ENCODE measurements around the gene YBX3. TPM values are rescaled to one million over a fixed set of nuclear protein-coding genes. Genes with fewer than 3 reads are reported as not detected.
A peak's percentile ranks its signal among the peaks of the same experiment; 100 is the strongest.

Gene YBX3
- total RNA-seq, 1 experiment from 2014 or later = 315 TPM

DNA sequence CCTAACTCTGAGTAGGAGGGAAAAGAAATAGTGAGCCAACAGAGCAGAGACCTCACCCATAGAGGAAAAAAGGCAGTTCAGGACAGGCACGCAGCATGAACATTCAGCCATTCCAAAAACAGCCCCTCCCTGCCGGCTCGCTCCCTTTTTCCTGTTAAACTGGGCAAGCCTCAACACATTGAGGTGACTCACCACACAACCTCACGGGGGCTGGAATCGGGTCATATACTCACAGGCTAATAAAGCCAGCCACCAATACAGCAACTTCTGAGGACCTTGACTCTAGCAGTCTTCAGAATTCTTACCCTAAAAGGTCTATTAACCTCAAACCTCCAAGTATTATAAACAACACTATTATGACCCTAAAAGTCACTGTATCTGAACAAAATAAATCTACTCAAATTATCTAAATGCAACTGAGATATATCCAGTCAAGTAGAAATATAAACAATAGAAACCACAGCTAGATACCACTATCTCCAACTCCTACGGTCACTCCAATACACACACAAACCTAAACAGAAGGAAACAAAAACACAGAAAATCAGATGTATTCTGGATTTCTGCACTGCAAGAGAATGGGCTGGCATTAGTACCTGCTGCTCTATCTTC, 6.3 kb downstream of the YBX3 start:
- H3K36me3 ChIP-seq (ENCODE audit: control insufficient read depth, insufficient read depth, low read length) = no peaks in the 10 kb centered on the region; the same call in 1 of the 2 replicates
- BruUV-seq (replicated peaks) = no TSS peak
- H3K27me3 Mint-ChIP-seq (ENCODE audit: insufficient read depth, unreplicated experiment) = no peaks in the 10 kb centered on the region
- H3K36me3 Mint-ChIP-seq (ENCODE audit: insufficient read depth, unreplicated experiment) = peaks cover 69% of the 10 kb centered on the region
- no peaks in the 10 kb centered on the region for H3K9me3 ChIP-seq
- no peaks in the 10 kb centered on the region for H3K27me3 ChIP-seq (replicated peaks; ENCODE audit: control insufficient read depth, insufficient read depth, low read length)
- ChIA-PET CTCF (interaction anchor here (0.6 kb wide), 1 partner anchor 544 kb away, joined by 9 read pairs; no protein-coding TSS in a partner anchor), POLR2A (no interaction called here)
- H3K4me3 Mint-ChIP-seq (ENCODE audit: unreplicated experiment) = no peak overlapping the region
- peak overlapping the region; percentile 58 for H3K27ac Mint-ChIP-seq (ENCODE audit: unreplicated experiment)
- intact Hi-C loops (cut with micrococcal nuclease; ENCODE audit: unreplicated experiment) = no loop called here
- no peaks in the 10 kb centered on the region for H3K9me3 Mint-ChIP-seq (ENCODE audit: unreplicated experiment)
- H3K4me1 ChIP-seq = peaks cover 41% of the 10 kb centered on the region
- DNase-seq = peak; percentile 45 to 79
- H3K4me3 ChIP-seq (ENCODE audit: low read depth, low read length) = no peak overlapping the region
- peaks cover 48% of the 10 kb centered on the region for H3K4me1 Mint-ChIP-seq (ENCODE audit: low read depth, unreplicated experiment)
- TF ChIP-seq, protein P1, sequence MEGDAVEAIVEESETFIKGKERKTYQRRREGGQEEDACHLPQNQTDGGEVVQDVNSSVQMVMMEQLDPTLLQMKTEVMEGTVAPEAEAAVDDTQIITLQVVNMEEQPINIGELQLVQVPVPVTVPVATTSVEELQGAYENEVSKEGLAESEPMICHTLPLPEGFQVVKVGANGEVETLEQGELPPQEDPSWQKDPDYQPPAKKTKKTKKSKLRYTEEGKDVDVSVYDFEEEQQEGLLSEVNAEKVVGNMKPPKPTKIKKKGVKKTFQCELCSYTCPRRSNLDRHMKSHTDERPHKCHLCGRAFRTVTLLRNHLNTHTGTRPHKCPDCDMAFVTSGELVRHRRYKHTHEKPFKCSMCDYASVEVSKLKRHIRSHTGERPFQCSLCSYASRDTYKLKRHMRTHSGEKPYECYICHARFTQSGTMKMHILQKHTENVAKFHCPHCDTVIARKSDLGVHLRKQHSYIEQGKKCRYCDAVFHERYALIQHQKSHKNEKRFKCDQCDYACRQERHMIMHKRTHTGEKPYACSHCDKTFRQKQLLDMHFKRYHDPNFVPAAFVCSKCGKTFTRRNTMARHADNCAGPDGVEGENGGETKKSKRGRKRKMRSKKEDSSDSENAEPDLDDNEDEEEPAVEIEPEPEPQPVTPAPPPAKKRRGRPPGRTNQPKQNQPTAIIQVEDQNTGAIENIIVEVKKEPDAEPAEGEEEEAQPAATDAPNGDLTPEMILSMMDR (IDR thresholded peaks at IDR 0.05; ENCODE audit: insufficient read depth in 1 of 2, low read depth in 1 of 2, low read length in 1 of 2, severe bottlenecking in 1 of 2, unreplicated experiment in 1 of 2) = no peak

DNA sequence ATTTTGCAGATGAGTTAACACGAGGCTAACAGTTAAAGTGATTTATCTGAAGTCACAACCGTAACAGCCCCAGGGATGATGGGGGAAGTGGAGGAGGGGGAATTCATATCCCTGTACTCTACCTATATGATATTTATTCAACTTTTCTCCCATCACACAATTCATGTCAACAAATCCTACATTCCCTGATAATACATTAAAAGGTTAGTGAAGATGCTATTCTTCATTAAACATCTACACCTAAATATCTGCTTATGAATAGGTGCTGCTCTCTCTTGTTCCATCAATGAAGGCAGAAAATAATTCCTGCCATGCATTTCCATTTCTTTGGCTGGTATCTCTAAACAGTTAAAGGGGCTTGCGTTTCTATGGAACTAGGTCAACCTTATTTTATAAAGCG, 6.8 kb downstream of the YBX3 start:
- TF ChIP-seq, protein P1 (IDR thresholded peaks at IDR 0.05; ENCODE audit: insufficient read depth in 1 of 2, low read depth in 1 of 2, low read length in 1 of 2, severe bottlenecking in 1 of 2, unreplicated experiment in 1 of 2) = no peak
- ChIA-PET POLR2A (no interaction called here), CTCF (no interaction called here)
- intact Hi-C loops (cut with micrococcal nuclease; ENCODE audit: unreplicated experiment) = no loop called here
- peaks cover 72% of the 10 kb centered on the region for H3K36me3 Mint-ChIP-seq (ENCODE audit: insufficient read depth, unreplicated experiment)
- H3K9me3 ChIP-seq = no peaks in the 10 kb centered on the region
- no peaks in the 10 kb centered on the region; the same call in 1 of the 2 replicates for H3K36me3 ChIP-seq (ENCODE audit: control insufficient read depth, insufficient read depth, low read length)
- no peaks in the 10 kb centered on the region for H3K9me3 Mint-ChIP-seq (ENCODE audit: unreplicated experiment)
- no peaks in the 10 kb centered on the region for H3K27me3 ChIP-seq (replicated peaks; ENCODE audit: control insufficient read depth, insufficient read depth, low read length)
- DNase-seq = no peak
- no peaks in the 10 kb centered on the region for H3K27me3 Mint-ChIP-seq (ENCODE audit: insufficient read depth, unreplicated experiment)
- no peak overlapping the region for H3K4me3 Mint-ChIP-seq (ENCODE audit: unreplicated experiment)
- H3K4me1 Mint-ChIP-seq (ENCODE audit: low read depth, unreplicated experiment) = peaks cover 47% of the 10 kb centered on the region
- peak overlapping the region; percentile 58 for H3K27ac Mint-ChIP-seq (ENCODE audit: unreplicated experiment)
- H3K4me3 ChIP-seq (ENCODE audit: low read depth, low read length) = no peak overlapping the region
- peaks cover 40% of the 10 kb centered on the region for H3K4me1 ChIP-seq
- no TSS peak for BruUV-seq (replicated peaks)

DNA sequence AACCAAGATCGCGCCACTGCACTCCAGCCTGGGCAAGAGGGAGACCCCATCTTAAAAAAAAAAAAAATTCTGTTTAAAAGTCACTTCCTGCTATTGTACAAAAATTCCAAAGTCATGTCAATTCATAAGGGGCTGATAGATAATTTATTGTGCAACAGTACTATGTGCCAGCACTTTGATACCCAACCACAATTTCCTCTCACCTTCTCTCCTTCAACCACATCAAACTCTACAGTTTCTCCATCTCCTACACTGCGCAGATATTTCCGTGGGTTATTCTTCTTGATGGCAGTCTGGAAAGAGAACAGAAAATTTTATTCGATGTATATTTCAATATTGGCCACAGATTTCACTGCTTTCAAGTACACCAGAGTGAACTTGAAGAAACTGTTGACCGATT, 7.6 kb downstream of the YBX3 start:
- no peak overlapping the region for H3K4me3 Mint-ChIP-seq (ENCODE audit: unreplicated experiment)
- DNase-seq = no peak
- H3K4me1 Mint-ChIP-seq (ENCODE audit: low read depth, unreplicated experiment) = peaks cover 40% of the 10 kb centered on the region
- H3K36me3 ChIP-seq (ENCODE audit: control insufficient read depth, insufficient read depth, low read length) = no peaks in the 10 kb centered on the region; the same call in 1 of the 2 replicates
- intact Hi-C loops (cut with micrococcal nuclease; ENCODE audit: unreplicated experiment) = no loop called here
- ChIA-PET POLR2A (no interaction called here), CTCF (no interaction called here)
- H3K4me1 ChIP-seq = peaks cover 32% of the 10 kb centered on the region
- no peaks in the 10 kb centered on the region for H3K27me3 ChIP-seq (replicated peaks; ENCODE audit: control insufficient read depth, insufficient read depth, low read length)
- BruUV-seq (replicated peaks) = no TSS peak
- H3K27me3 Mint-ChIP-seq (ENCODE audit: insufficient read depth, unreplicated experiment) = no peaks in the 10 kb centered on the region
- no peak overlapping the region for H3K27ac Mint-ChIP-seq (ENCODE audit: unreplicated experiment)
- no peaks in the 10 kb centered on the region for H3K9me3 ChIP-seq
- H3K36me3 Mint-ChIP-seq (ENCODE audit: insufficient read depth, unreplicated experiment) = peaks cover 74% of the 10 kb centered on the region
- H3K9me3 Mint-ChIP-seq (ENCODE audit: unreplicated experiment) = no peaks in the 10 kb centered on the region
- H3K4me3 ChIP-seq (ENCODE audit: low read depth, low read length) = no peak overlapping the region
- TF ChIP-seq, protein P1 (IDR thresholded peaks at IDR 0.05; ENCODE audit: insufficient read depth in 1 of 2, low read depth in 1 of 2, low read length in 1 of 2, severe bottlenecking in 1 of 2, unreplicated experiment in 1 of 2) = no peak
